NCI-H524 treated with DMSO at 0.1 percent for 48 hours (cell line): ENCODE data around the gene GCNA.
"Not testable (repeated sequence)": the region's sequence is repeated elsewhere in the genome, so short reads cannot be mapped to it uniquely, and the experiment has no call there.

Source experiments
- DNase-seq: peaks from one replicate; lab custom pipeline; 2025; lab: John Stamatoyannopoulos, UW

Gene GCNA

DNA sequence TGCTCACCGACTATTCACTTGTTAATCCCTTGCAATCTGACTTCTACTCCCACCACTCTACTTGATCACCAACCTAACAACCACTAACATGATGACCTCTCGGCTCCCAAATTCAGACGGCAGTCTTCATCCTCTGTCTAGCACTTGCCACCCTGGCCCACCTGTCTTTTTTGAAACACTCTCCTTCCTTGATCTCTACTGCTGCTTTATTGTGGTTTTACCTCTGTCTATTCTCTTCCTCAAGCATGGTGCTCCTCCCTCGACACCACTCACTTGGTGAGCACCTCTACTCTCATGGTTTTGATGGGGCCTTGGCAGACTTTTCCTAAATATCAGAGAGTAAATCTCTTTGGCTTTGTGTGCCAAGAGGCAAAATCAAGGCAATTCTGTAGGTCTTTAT, 61.8 kb downstream of the GCNA start:
- no peak for DNase-seq

DNA sequence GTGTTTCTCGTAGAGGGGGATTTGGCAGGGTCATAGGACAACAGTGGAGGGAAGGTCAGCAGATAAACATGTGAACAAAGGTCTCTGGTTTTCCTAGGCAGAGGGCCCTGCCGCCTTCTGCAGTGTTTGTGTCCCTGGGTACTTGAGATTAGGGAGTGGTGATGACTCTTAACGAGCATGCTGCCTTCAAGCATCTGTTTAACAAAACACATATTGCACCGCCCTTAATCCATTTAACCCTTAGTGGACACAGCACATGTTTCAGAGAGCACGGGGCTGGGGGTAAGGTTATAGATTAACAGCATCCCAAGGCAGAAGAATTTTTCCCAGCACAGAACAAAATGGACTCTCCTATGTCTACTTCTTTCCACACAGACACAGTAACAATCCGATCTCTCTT, 66.2 kb downstream of the GCNA start:
- not testable (repeated sequence) for DNase-seq

DNA sequence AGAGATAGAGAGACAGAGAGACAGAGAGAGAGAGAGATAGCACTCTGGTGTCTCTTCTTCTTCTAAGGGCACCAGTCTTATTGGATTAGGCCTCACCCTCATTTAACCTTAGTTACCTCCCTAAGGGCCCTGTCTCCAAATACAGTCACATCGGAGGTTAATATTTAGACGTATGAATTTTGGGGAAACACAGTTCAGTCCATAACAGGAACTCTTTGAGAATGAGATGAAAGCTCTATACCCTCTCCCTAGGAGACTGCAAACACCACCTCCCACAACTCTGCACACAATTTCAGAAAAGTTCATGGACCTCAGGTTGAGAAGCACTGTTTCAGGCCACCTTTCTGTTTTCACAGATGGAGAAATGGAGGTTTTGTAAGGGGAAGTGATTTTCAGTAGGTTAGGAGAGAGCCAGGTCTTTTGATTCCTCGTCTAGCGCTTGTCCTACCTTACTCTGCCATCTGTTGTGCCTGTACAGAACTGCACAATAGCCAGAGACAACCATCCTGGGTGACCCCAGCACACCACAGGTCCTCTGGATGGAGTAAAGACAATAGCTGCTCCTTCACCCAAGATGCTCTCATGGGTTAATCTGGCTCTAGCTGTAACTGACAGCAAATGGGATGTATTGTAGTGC, 72.2 kb downstream of the GCNA start:
- no peak for DNase-seq

DNA sequence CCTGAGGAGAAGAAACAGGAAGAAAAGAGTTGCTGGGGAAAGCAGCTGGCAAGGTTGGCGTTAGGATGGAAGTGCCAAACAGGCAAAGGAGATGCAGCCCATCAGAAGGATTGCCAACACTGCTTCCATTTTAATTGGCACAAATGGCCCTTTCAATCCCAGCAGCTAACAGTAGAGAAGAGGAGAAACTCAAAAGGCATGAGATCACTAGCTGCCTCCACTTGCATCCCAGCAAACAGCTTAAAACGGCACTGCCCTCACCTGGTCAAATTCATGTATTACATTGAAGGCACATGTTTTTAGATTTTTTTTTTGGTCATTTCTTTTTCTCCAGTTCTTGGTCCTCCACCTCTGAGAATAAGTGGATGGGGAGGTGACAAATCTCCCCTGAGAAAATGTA, 74.2 kb downstream of the GCNA start:
- DNase-seq, result peak; percentile 6

DNA sequence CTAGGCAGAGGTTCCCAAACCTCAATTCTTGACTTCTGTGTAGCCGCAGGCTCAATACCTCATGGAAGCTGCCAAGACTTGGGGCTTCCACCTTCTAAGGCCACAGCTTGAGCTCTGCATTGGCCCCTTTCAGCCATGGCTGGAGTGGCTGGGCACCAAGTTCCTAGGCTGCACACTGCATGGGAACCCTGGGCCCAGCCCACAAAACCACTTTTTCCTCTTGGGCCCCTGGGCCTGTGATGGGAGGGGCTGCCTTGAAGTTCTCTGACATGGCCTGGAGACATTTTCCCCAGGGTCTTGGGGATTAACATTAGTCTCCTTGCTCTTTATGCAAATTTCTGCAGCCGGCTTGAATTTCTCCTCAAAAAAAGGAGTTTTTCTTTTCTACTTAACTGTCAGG, 75.1 kb downstream of the GCNA start:
- no peak for DNase-seq

DNA sequence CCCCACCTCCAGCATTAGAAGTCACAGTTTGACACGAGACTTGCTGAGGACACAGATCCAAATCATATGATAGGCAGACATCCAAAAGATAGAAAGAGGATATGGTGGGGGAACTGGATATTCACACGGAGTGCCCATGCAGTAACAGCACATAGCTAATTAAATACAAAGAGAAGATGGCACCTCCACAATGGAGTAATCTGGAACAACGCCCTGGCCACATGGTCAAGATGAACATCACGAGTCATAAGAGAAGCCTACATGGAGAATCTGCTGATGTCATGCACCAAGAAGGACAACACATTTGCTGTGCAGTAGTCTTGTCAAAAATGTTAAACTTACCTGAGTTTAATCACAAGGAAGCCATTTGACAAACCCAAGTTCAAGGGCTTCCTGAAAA, 79.0 kb downstream of the GCNA start:
- no peak for DNase-seq

DNA sequence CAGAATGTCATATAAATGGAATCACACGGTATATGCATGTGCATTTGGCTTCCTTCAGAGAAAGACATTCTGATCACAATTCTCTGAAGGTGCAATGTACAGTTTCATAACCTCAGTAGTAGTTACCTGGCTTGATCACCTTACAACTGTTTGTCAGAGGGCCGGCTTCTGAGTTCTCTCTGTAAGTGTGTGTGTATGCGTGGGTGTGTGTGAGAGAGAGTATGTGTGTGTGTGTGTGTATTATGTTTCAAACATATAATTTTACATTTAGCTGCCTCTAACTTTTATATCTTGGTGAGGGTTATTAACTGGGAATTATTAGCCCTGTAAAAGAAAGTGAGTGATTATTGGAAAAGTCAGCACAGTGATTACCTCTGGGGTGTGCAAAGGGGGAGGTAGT, 81.1 kb downstream of the GCNA start:
- DNase-seq, result no peak

DNA sequence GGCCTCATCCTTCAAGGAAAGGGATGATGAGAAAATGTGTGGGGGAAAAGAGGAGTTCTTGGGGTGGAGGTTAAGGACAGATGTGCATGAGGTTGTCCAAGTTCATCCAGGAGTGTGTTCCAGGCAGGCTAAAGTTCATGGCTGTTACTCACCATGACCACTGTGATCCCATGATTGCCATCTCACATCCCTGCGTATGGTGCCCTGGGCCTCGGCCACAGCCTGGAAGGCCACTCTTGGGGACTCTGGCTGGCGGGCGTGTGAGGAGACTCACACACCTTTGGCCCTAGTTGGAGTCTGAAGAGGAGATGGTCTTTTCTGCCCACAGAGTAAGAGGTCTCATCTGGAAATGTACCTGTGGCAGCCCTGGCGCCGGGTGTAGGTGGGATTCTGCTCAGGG, 81.7 kb downstream of the GCNA start:
- DNase-seq, result no peak

DNA sequence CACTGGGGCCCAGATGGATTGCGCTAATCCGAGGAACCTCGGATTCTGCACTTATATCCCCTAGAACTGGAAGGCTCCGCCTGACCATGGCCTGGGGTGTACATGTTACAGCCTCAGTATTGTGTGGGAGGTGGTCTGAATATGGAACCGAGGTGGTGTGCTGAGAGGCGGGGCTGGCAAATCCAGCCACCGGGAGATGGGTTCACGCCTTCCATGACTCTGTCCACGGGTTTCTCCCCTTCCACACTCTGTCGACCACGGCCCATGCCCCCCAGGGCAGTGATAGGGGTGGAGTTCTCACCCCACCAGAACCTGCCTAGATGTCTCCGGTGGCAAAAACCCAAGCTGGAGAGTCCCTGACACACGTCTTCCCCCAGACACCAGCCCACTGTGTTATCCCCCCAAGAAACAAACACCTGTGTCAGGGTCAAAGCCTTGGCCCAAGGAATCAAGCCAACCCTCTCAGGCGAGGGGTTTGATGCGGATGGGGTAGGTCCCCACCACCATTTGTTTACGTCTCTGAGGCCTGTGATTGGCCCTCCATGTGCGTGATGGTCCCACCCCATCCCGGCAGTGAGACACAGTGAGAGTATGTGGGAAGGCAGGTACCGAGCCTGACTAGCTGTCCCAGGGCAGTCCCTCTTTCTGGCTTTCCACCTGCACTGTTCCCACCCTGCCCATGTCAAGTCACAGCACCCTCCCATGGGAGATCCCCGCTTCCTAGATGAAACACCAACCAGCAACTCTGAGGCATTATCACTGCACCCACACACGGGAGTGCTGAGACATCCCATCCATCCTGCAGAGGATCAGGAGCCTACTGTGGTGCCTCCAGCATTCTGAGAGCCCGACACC, 82.6 kb downstream of the GCNA start:
- DNase-seq, result no peak

DNA sequence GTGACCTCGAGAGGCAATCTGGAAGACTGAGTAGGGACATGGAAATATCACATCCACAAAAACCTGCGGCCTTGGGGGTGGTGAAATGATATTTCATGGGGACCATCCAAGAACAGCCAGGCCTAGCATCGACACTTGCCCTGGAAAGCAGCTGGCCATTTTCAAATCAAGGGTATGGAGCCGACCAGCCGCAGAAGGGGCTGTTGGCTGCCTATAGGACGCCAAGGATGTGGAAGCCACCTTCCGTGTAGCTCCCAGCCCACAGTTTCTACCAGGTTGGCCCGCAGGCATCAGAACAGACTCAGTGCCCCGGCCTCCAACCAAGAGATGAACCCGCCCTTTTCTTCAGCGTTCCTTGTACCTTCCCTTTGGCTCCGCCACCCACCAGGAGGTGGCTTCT, 83.7 kb downstream of the GCNA start:
- no peak for DNase-seq

DNA sequence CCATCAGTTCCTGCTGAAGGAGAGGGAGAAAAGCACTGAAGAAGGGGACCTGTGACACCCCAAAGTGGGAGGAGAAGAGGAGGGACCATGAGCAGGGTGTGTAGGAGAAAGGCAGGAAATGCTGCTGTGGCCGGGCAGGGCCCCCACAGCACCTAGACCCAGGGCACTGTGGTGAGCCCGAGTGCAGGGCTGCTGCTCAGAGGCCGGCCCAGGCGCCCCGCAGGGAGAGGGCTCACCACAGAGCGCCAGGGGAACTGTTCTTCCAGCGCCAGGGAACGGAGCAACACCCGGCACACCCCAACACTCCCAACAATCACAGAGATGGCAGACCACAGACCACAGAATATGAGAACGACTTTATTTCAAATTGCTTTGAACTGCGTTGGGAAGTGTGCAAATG, 84.4 kb downstream of the GCNA start:
- not testable (repeated sequence) for DNase-seq
